AG10803 (cell line): Measurements from ENCODE around the gene ZNF799.
"Not testable (repeated sequence)": the region's sequence is repeated elsewhere in the genome, so short reads cannot be mapped to it uniquely, and the experiment has no call there.

Source experiments
- DNase-seq: peaks from one replicate; pipeline ENCODE4 v3.0.0; 2010; ENCODE audit warnings: low read depth
- H3K4me3 ChIP-seq: 2 replicates; pipeline ENCODE4 v1.5.1; 2011; ENCODE audit warnings: mild to moderate bottlenecking, low read length, control low read depth
- TF ChIP-seq, protein P1 (sequence below): conservative IDR thresholded peaks from 2 replicates; pipeline ENCODE4 v1.5.1; 2011; ENCODE audit warnings: mild to moderate bottlenecking, low read length, control low read depth, inconsistent platforms

ZNF799 gene

GRCh38 chr19:12425236-12425887 is 24.3 kb upstream of the ZNF799 start:
- H3K4me3 ChIP-seq, result no peak overlapping the region
- DNase-seq, result no peak
- TF ChIP-seq, protein P1, sequence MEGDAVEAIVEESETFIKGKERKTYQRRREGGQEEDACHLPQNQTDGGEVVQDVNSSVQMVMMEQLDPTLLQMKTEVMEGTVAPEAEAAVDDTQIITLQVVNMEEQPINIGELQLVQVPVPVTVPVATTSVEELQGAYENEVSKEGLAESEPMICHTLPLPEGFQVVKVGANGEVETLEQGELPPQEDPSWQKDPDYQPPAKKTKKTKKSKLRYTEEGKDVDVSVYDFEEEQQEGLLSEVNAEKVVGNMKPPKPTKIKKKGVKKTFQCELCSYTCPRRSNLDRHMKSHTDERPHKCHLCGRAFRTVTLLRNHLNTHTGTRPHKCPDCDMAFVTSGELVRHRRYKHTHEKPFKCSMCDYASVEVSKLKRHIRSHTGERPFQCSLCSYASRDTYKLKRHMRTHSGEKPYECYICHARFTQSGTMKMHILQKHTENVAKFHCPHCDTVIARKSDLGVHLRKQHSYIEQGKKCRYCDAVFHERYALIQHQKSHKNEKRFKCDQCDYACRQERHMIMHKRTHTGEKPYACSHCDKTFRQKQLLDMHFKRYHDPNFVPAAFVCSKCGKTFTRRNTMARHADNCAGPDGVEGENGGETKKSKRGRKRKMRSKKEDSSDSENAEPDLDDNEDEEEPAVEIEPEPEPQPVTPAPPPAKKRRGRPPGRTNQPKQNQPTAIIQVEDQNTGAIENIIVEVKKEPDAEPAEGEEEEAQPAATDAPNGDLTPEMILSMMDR, result no peak

- not testable (repeated sequence) for H3K4me3 ChIP-seq, DNase-seq
These were observed 16.2 kb upstream of the ZNF799 start for GRCh38 chr19:12417273-12417672.

- no peak overlapping the region for H3K4me3 ChIP-seq
- TF ChIP-seq, protein P1, result no peak
- no peak for DNase-seq
These were observed 10.8 kb upstream of the ZNF799 start for GRCh38 chr19:12411893-12412292.

DNA sequence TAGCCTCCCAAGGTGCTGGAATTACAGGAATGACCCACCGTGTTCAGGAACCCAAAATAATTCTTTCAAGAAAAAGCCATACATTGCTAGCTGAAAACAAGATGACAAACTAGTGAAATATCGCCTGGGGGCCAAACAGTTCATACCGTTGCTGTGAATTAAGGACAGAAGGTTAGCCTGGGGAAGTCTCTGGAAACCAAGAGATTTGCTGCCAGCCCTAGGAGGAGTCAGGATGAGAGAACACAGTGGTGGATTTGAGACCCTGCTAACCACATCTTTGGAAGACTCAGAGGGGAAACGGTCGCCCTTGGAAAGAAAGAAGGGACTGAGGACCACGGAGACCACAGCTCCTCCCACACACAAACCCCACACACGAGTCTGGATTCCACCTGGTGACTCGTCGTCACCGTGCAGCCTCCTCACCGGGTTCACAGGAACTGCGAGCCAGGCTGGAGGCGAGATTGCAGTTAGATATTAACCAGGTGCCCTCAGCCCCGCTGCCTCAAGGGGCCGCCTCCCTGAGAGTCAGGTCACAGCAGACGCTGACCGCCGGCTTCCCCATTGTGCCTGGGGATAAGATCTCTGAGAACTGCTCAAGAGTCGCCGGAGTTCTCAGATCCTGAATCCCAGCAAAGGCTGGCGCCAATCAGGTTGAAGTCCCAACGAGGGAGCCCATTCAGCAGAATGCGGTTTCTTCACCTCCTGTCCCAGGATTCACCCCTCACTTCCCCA is 1.0 kb downstream of the ZNF799 start:
- DNase-seq, result not testable (repeated sequence)

DNA sequence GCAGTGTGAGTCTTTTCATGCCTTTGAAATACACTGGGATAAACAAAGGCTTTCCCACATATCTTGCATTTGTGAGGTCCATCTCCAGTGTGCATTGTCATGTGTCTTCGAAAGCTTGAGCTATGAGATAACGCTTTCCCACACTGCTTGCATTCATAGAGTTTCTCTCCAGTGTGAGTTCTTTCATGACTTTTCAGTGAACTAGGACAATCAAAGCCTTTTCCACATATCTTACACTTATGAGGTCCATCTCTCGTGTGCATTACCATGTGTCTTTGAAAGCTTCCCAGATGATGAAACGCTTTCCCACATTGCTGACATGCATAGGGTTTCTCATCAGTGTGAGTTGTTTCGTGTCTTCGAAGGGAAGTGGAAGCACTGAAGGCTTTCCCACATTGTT is 9.9 kb downstream of the ZNF799 start:
- DNase-seq, H3K4me3 ChIP-seq: not testable (repeated sequence)

More for the DNA sequence above, 1.0 kb downstream of the ZNF799 start:
- peak overlapping the region; percentile 83 for H3K4me3 ChIP-seq

- H3K4me3 ChIP-seq, DNase-seq: not testable (repeated sequence)
These were observed 14.7 kb downstream of the ZNF799 start for GRCh38 chr19:12386365-12386764.

DNA sequence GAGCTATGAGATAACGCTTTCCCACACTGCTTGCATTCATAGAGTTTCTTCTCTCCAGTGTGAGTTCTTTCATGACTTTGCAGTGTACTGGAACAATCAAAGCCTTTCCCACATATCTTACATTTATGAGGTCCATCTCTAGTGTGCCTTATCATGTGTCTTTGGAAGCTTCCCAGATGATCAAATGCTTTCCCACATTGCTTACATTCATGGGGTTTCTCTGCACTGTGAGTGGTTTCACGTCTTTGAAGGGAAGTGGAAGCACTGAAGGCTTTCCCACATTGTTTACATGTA is 20.7 kb downstream of the ZNF799 start:
- no peak overlapping the region for H3K4me3 ChIP-seq
- TF ChIP-seq, protein P1, result no peak
- DNase-seq, result no peak

- no peak for DNase-seq
- no peak overlapping the region for H3K4me3 ChIP-seq
- TF ChIP-seq, protein P1, result no peak
These were observed 21.2 kb downstream of the ZNF799 start for GRCh38 chr19:12379732-12380443.

DNA sequence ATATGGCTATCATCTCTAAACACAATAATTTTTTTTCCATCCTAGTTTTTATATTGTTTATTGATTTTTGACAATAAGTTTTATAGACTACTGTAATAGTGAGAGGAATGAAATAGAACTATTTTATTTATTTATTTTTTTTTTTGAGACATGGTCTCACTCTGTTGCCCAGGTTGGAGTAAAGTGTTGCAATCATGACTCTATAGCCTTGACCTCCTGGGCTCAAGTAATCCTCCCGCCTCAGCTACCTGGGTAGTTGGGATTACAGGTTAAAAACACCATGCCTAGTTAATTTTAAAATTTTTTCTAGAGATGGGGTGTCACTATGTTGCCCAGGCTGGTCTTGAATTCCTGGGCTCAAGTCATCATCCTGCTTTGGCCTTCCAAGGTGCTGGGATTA is 27.0 kb downstream of the ZNF799 start:
- no peak overlapping the region for H3K4me3 ChIP-seq
- no peak for DNase-seq
- TF ChIP-seq, protein P1, result no peak
